Measurements from ENCODE around the gene GPR31.

- TF ChIP-seq ZNF704 (tag by site-specific recombination; IDR thresholded peaks at IDR 0.05) = no peak
- TF ChIP-seq ZNF239 (tag by site-specific recombination; IDR thresholded peaks at IDR 0.05) = no peak
- TF ChIP-seq ZNF335 (tag by site-specific recombination; conservative IDR thresholded peaks at IDR 0.05) = no peak
- no peak for TF ChIP-seq SCRT2 (tag by site-specific recombination; IDR thresholded peaks at IDR 0.05)
- no peak for TF ChIP-seq CTCF (tag by site-specific recombination; IDR thresholded peaks at IDR 0.05)
- TF ChIP-seq ZSCAN18 (tag by site-specific recombination; IDR thresholded peaks at IDR 0.05) = no peak
- TF ChIP-seq ZNF549 (tag by site-specific recombination; IDR thresholded peaks at IDR 0.05) = no peak
Observed at GRCh38 chr6:167154895-167155294, 2.9 kb downstream of the GPR31 start.
